GM20000 (cell line): Measurements from ENCODE around the gene KIAA1143.

Source experiments
- DNase-seq: peaks from one replicate; pipeline ENCODE4 v3.0.0; 2012; ENCODE audit warnings: low spot score
- TF ChIP-seq, protein P1 (sequence below): IDR thresholded peaks from 2 replicates; pipeline ENCODE4 v1.5.1; 2012; ENCODE audit warnings: mild to moderate bottlenecking, control low read depth; ENCODE audit errors: extremely low read depth, missing control alignments

Gene KIAA1143

GRCh38 chr3:44761424-44762169, at the start of gene KIAA1143, which contains the start of gene KIF15:
KIAA1143 (minus strand) TSS chr3:44761619; CDS start chr3:44761602, 17 bp downstream.
KIF15 (plus strand) TSS chr3:44761794; CDS start chr3:44761866, 72 bp downstream.
- TF ChIP-seq, protein P1, sequence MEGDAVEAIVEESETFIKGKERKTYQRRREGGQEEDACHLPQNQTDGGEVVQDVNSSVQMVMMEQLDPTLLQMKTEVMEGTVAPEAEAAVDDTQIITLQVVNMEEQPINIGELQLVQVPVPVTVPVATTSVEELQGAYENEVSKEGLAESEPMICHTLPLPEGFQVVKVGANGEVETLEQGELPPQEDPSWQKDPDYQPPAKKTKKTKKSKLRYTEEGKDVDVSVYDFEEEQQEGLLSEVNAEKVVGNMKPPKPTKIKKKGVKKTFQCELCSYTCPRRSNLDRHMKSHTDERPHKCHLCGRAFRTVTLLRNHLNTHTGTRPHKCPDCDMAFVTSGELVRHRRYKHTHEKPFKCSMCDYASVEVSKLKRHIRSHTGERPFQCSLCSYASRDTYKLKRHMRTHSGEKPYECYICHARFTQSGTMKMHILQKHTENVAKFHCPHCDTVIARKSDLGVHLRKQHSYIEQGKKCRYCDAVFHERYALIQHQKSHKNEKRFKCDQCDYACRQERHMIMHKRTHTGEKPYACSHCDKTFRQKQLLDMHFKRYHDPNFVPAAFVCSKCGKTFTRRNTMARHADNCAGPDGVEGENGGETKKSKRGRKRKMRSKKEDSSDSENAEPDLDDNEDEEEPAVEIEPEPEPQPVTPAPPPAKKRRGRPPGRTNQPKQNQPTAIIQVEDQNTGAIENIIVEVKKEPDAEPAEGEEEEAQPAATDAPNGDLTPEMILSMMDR = no peak

DNA sequence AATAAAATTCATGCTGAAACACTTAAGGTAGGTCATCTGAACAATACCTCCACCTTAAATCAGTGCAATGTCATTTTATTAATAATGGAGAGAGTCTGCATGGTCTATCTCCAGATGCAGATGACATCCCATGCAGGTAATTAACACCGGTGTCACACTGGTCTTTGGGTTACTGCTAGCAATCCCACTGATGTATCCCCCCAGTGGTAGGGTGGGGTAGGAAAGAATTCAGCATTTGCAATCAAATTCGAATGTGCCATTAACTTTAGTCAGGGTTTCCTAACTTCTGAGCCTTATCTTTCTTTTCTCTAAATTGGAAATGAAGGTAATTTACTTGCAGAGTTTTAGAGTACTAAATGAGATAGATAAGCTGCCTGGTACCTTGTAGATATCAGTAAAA, 44.5 kb upstream of the KIAA1143 start:
- DNase-seq = no peak
- TF ChIP-seq, protein P1 = no peak

More at GRCh38 chr3:44761424-44762169, at the start of gene KIAA1143, which contains the start of gene KIF15:
- DNase-seq = peak; percentile 90

GRCh38 chr3:44803298-44803697, 41.9 kb upstream of the KIAA1143 start:
- DNase-seq = no peak
- TF ChIP-seq, protein P1 = no peak

DNA sequence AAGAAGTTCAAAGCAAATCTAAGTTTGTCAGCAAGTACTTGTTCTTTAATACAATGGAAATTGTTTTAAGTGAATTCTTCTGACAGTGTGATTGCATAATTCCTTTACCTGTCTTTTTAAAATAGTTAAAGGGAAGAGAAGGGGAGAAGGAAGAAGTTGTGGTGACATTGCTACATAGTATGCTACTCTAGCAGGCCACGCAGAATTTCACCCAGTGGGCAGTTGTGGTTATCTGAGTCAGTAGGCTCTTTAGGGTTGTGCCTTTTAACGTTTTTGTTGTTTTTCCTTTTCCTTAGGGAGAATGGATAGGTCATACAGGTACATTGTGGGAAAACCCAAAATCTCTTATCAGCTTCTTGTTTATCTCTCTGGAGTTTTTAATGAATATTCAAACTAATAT, 40.6 kb upstream of the KIAA1143 start:
- no peak for DNase-seq
- TF ChIP-seq, protein P1 = no peak

- no peak for DNase-seq
- TF ChIP-seq, protein P1 = no peak
These were observed 33.8 kb upstream of the KIAA1143 start for GRCh38 chr3:44795197-44795596.

GRCh38 chr3:44782891-44783290, 21.5 kb upstream of the KIAA1143 start:
- TF ChIP-seq, protein P1 = no peak
- DNase-seq = no peak

DNA sequence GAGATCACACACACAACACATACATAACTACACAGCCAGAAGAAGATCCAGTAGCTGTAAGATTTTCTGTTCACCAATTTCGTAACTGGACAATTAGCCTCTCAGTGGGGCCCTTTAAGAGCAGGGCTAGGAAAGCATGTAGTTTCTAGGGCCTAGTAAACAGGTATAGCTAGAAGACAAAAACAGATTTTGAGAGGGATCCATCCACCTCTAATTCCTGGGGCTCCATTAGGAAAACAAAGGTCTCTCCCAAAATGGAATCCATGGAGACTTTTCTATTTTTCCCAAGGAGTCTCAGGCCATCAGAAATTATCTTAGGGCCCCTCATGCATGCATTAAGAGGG, 10.7 kb upstream of the KIAA1143 start:
- DNase-seq = no peak
- TF ChIP-seq, protein P1 = no peak
